IMR-90 (cell line): ENCODE measurements around the gene CDC42EP4. TPM values are rescaled to one million over a fixed set of nuclear protein-coding genes. Genes with fewer than 3 reads are reported as not detected.

ENCODE experiments used
- ATAC-seq: fragments of 200-7000 bp; cut with Tn5 transposase; 2 replicates; pipeline ENCODE4 v1.9.1; 2020; ENCODE audit warnings: low read depth, mild to moderate bottlenecking, moderate library complexity
- BruUV-seq: library from RNA; stranded (reverse); fragments of 400-500 nt; replicated peaks from 2 replicates; lab custom pipeline; 2021; lab: Mats Ljungman, UMichigan
- CTCF ChIA-PET: fragments of 300-600 bp; formaldehyde crosslinking; extraction: SDS; loops from one replicate; lab custom pipeline; 2021; ENCODE audit warnings: antibody characterized with exemption; lab: Yijun Ruan, JAX
- POLR2A ChIA-PET: fragments of 300-600 bp; sonication (Branson Sonifier 250); formaldehyde crosslinking; loops from one replicate; lab custom pipeline; 2022; ENCODE audit warnings: antibody characterized with exemption; ENCODE audit not compliant: unreplicated experiment; lab: Charles Lee
- DNase-seq: peaks from one replicate; pipeline ENCODE4 v3.0.0; 2013
- H2AFZ ChIP-seq: replicated peaks from 2 replicates; pipeline ENCODE3; 2013; ENCODE audit warnings: low read length, mild to moderate bottlenecking; ENCODE audit not compliant: poor library complexity
- H2AK5ac ChIP-seq: 2 replicates; pipeline ENCODE4 v1.6.1; 2013; ENCODE audit warnings: low read depth, low read length, inconsistent platforms
- H2AK9ac ChIP-seq: replicated peaks from 2 replicates; pipeline ENCODE3; 2013; ENCODE audit warnings: mild to moderate bottlenecking, low read depth, low read length, moderate library complexity; ENCODE audit not compliant: poor library complexity
- H2BK120ac ChIP-seq: 2 replicates; pipeline ENCODE4 v1.6.1; 2013; ENCODE audit warnings: low read depth, low read length, inconsistent platforms
- H2BK15ac ChIP-seq: 3 replicates; pipeline ENCODE4 v1.6.1; 2013; ENCODE audit warnings: low read depth, low read length, inconsistent platforms
- H2BK20ac ChIP-seq: 2 replicates; pipeline ENCODE4 v1.6.1; 2013; ENCODE audit warnings: low read depth, mild to moderate bottlenecking, inconsistent platforms, low read length, moderate library complexity
- H2BK5ac ChIP-seq: 2 replicates; pipeline ENCODE4 v1.6.1; 2013; ENCODE audit warnings: mild to moderate bottlenecking, low read depth, low read length, inconsistent platforms; ENCODE audit not compliant: poor library complexity, severe bottlenecking
- H3K14ac ChIP-seq: replicated peaks from 2 replicates; pipeline ENCODE4 v1.6.1; 2013; ENCODE audit warnings: low read depth, low read length, inconsistent platforms
- H3K18ac ChIP-seq: 2 replicates; pipeline ENCODE4 v1.6.1; 2013; ENCODE audit warnings: low read depth, low read length, control low read depth
- H3K23ac ChIP-seq: 2 replicates; pipeline ENCODE4 v1.6.1; 2013; ENCODE audit warnings: low read depth, low read length, inconsistent platforms
- H3K27ac ChIP-seq: 2 replicates; pipeline ENCODE4 v1.5.1; 2013; ENCODE audit warnings: mild to moderate bottlenecking, control low read depth, low read length; ENCODE audit not compliant: insufficient read depth
- H3K27me3 ChIP-seq: 2 replicates; pipeline ENCODE4 v1.6.1; 2013; ENCODE audit warnings: low read length; ENCODE audit not compliant: control insufficient read depth, insufficient read depth
- H3K36me3 ChIP-seq: 2 replicates; pipeline ENCODE4 v1.6.1; 2013; ENCODE audit warnings: low read length, mixed read lengths; ENCODE audit not compliant: control insufficient read depth, insufficient read depth
- H3K4ac ChIP-seq: 2 replicates; pipeline ENCODE4 v1.6.1; 2013; ENCODE audit warnings: low read depth, low read length, inconsistent platforms
- H3K4me1 ChIP-seq: 2 replicates; pipeline ENCODE4 v1.6.1; 2013; ENCODE audit warnings: low read length, mixed read lengths; ENCODE audit not compliant: control insufficient read depth, insufficient read depth
- H3K4me2 ChIP-seq: 2 replicates; pipeline ENCODE4 v1.6.1; 2013; ENCODE audit warnings: low read depth, mild to moderate bottlenecking, control low read depth, low read length, moderate library complexity
- H3K4me3 ChIP-seq: 2 replicates; pipeline ENCODE4 v1.5.1; 2013; ENCODE audit warnings: low read depth, mild to moderate bottlenecking, control low read depth, low read length, moderate library complexity; ENCODE audit not compliant: insufficient read depth
- H3K56ac ChIP-seq: 2 replicates; pipeline ENCODE4 v1.6.1; 2013; ENCODE audit warnings: low read length, inconsistent platforms; ENCODE audit not compliant: insufficient read depth; ENCODE audit errors: extremely low read depth
- H3K79me1 ChIP-seq, 2 experiments: 2 replicates each; pipeline ENCODE4 v1.6.1; 2013; ENCODE audit warnings: low read length in 2 of 2, inconsistent platforms in 1 of 2, low read depth in 1 of 2
- H3K9ac ChIP-seq: 2 replicates; pipeline ENCODE4 v1.6.1; 2013; ENCODE audit warnings: low read depth, low read length, control low read depth
- H3K9me1 ChIP-seq: 2 replicates; pipeline ENCODE4 v1.6.1; 2013; ENCODE audit warnings: low read length, inconsistent platforms; ENCODE audit not compliant: insufficient read depth
- H3K9me3 ChIP-seq: 2 replicates; pipeline ENCODE4 v1.6.1; 2013; ENCODE audit warnings: low read length; ENCODE audit not compliant: control insufficient read depth, insufficient read depth
- H4K20me1 ChIP-seq: 2 replicates; pipeline ENCODE4 v1.6.1; 2013; ENCODE audit warnings: low read length, inconsistent platforms; ENCODE audit not compliant: insufficient read depth
- H4K5ac ChIP-seq: 2 replicates; pipeline ENCODE4 v1.6.1; 2013; ENCODE audit warnings: mild to moderate bottlenecking, low read depth, low read length, control low read depth
- H4K8ac ChIP-seq, 2 experiments: 2 replicates each; pipeline ENCODE4 v1.6.1; 2013; ENCODE audit warnings: low read depth in 2 of 2, low read length in 2 of 2, control low read depth in 1 of 2, inconsistent platforms in 1 of 2
- H4K91ac ChIP-seq: 2 replicates; pipeline ENCODE4 v1.6.1; 2013; ENCODE audit warnings: low read depth, low read length, inconsistent platforms; ENCODE audit not compliant: insufficient read depth
- CTCF ChIP-seq: conservative IDR thresholded peaks from 2 replicates; pipeline ENCODE4 v1.5.1; 2012; ENCODE audit warnings: mild to moderate bottlenecking, low read depth, low read length, improper control_type of control experiment
- MAZ ChIP-seq: IDR thresholded peaks from 2 replicates; pipeline ENCODE4 v1.6.1; 2012; ENCODE audit warnings: low read depth, mild to moderate bottlenecking, low read length, improper control_type of control experiment, moderate library complexity, borderline replicate concordance
- NFE2L2 ChIP-seq: fragments of 150-350 bp; IDR thresholded peaks from 2 replicates; pipeline ENCODE4 v1.6.1; 2016; ENCODE audit warnings: low read depth, mild to moderate bottlenecking, low read length
- RFX5 ChIP-seq: IDR thresholded peaks from 2 replicates; pipeline ENCODE4 v1.8.0; 2012; ENCODE audit warnings: low read depth, mild to moderate bottlenecking, low read length, moderate library complexity
- WGBS, 2 experiments: methylation state at CpG; one replicate each; pipeline versions ENCODE4 v1.1.5 to v1.1.7; 2013; ENCODE audit warnings: missing lambda C conversion rate in 2 of 2; ENCODE audit not compliant: insufficient read length in 1 of 2; ENCODE audit errors: extremely low coverage in 2 of 2; 5-methylcytosine and 5-hydroxymethylcytosine counted together
- dilution Hi-C: fragments of 300-500 bp; cut with HindIII; formaldehyde crosslinking; loops from one replicate; pipeline ENCODE4 v1.14.3; 2018; ENCODE audit warnings: low sequenced_read_pairs; ENCODE audit not compliant: unreplicated experiment
- in situ Hi-C: fragments of 300-500 bp; cut with MboI; formaldehyde crosslinking; loops from 3 replicates; pipeline ENCODE4 v1.14.3; 2019; ENCODE audit warnings: low sequenced_read_pairs, inconsistent platforms, mixed read lengths
- intact Hi-C: fragments of 100-400 bp; cut with micrococcal nuclease; formaldehyde crosslinking; loops from 2 replicates; pipeline ENCODE4 v1.10.0; 2022
- polyA plus RNA-seq, 3 experiments: library from polyadenylated mRNA; depleted of rRNA; stranded (reverse); fragments of >200 nt; gene quantifications; 2 replicates each; pipeline ENCODE4 v1.2.3, GENCODE V29; 2012; ENCODE audit warnings: low replicate concordance in 1 of 3
- total RNA-seq: library from RNA; depleted of rRNA; stranded (reverse); fragments of >200 nt; gene quantifications from 2 replicates; pipeline ENCODE4 v1.2.3, GENCODE V29; 2012

Gene CDC42EP4
- total and polyA plus RNA-seq, 2 of the 4 experiments (the other 2 are of a cell fraction): 14.3 to 25.8 TPM

- ATAC-seq: no peak
- no TSS peak for BruUV-seq
- in situ Hi-C loops (no loop called here), dilution Hi-C loops (no loop called here), intact Hi-C loops (no loop called here)
- Histone ChIP-seq H3K27ac (no peak overlapping the region), H3K4me3 (no peak overlapping the region), H3K4ac (peak overlapping the region; percentile 31; the same call in 1 of the 2 replicates), H3K36me3 (no peaks in the 10 kb centered on the region), H3K14ac (no peak overlapping the region; the same call in 1 of the 2 replicates), H3K56ac (no peak overlapping the region), H3K27me3 (no peaks in the 10 kb centered on the region), H3K9me3 (no peaks in the 10 kb centered on the region), H4K20me1 (no peaks in the 10 kb centered on the region), H2BK5ac (no peak overlapping the region), H4K8ac (no peak overlapping the region), H3K4me1 (peaks cover 24% of the 10 kb centered on the region), H2AK5ac (peak overlapping the region; percentile 40; the same call in 1 of the 2 replicates), H4K91ac (no peak overlapping the region), H2BK20ac (peak overlapping the region; percentile 19; the same call in 1 of the 2 replicates), H3K9ac (no peak overlapping the region), H4K5ac (no peak overlapping the region), H2BK15ac (no peak overlapping the region; the same call in 2 of the 3 replicates), H3K4me2 (no peak overlapping the region), H2AK9ac (peak overlapping the region; percentile 65), H3K18ac (no peak overlapping the region; the same call in 1 of the 2 replicates), H3K79me1 (peaks cover 0 to 3% of the 10 kb centered on the region in 2 experiments; a peak in 1 of 4 replicates), H3K9me1 (peaks cover 16% of the 10 kb centered on the region), H3K23ac (no peak overlapping the region), H2AFZ (peak overlapping the region; percentile 66), H2BK120ac (peak overlapping the region; percentile 35)
- CTCF ChIA-PET: interaction anchor here (0.7 kb wide), 1 partner anchor 361 kb away, joined by 3 read pairs; no protein-coding TSS in a partner anchor
- no CpG with 5 or more reads among the region's 5 CpGs for WGBS, 2 experiments
- DNase-seq: no peak
- POLR2A ChIA-PET: no interaction called here
- TF ChIP-seq CTCF (no peak), RFX5 (no peak), NFE2L2 (no peak), MAZ (no peak)
Observed at GRCh38 chr17:73347351-73347750, 35.5 kb upstream of the CDC42EP4 start.
